Fibroblast of lung (primary cell): ENCODE data around the gene ANXA3. TPM values are rescaled to one million over a fixed set of nuclear protein-coding genes. Genes with fewer than 3 reads are reported as not detected.

ENCODE experiments used
- DNase-seq, 2 donors: peaks; one replicate each; pipeline versions ENCODE4 v3.0.0 to v3.0.0-alpha.2; 2010; ENCODE audit warnings: low read depth in 2 of 2
- H2AFZ ChIP-seq: 2 replicates; pipeline ENCODE4 v1.5.1; 2012; ENCODE audit warnings: low read length, control low read depth, inconsistent platforms
- H3K27ac ChIP-seq: 2 replicates; pipeline ENCODE4 v1.5.1; 2011; ENCODE audit warnings: low read length, control low read depth; ENCODE audit not compliant: insufficient read depth
- H3K27me3 ChIP-seq: 2 replicates; pipeline ENCODE4 v1.5.1; 2011; ENCODE audit warnings: mild to moderate bottlenecking, low read length; ENCODE audit not compliant: control insufficient read depth, insufficient read depth
- H3K36me3 ChIP-seq: 2 replicates; pipeline ENCODE4 v1.5.1; 2011; ENCODE audit warnings: low read length; ENCODE audit not compliant: control insufficient read depth, insufficient read depth
- H3K4me1 ChIP-seq: 2 replicates; pipeline ENCODE4 v1.5.1; 2011; ENCODE audit warnings: low read length; ENCODE audit not compliant: control insufficient read depth, insufficient read depth; ENCODE audit errors: extremely low read depth
- H3K4me2 ChIP-seq: 2 replicates; pipeline ENCODE4 v1.5.1; 2011; ENCODE audit warnings: low read length, control low read depth; ENCODE audit not compliant: insufficient read depth; ENCODE audit errors: extremely low read depth
- H3K4me3 ChIP-seq, 4 experiments: fragments of 200-600 bp in 1 of 4; sonication (generic) in 1 of 4; replicated peaks in 1 of 4; 2 replicates each; pipeline ENCODE4 v1.5.1; 2011 to 2016; ENCODE audit warnings: low read length in 4 of 4, low read depth in 3 of 4, mild to moderate bottlenecking in 3 of 4, control low read depth in 2 of 4, inconsistent platforms in 1 of 4, mixed read lengths in 1 of 4; ENCODE audit not compliant: insufficient read depth in 1 of 4; ENCODE audit errors: control extremely low read depth in 1 of 4
- H3K79me2 ChIP-seq: 2 replicates; pipeline ENCODE4 v1.5.1; 2012; ENCODE audit warnings: mild to moderate bottlenecking, low read length, inconsistent platforms; ENCODE audit not compliant: control insufficient read depth, insufficient read depth
- H3K9ac ChIP-seq: 2 replicates; pipeline ENCODE4 v1.5.1; 2011; ENCODE audit warnings: mild to moderate bottlenecking, low read length, control low read depth; ENCODE audit not compliant: insufficient read depth
- H3K9me3 ChIP-seq: 2 replicates; pipeline ENCODE4 v1.5.1; 2012; ENCODE audit warnings: low read depth, low read length; ENCODE audit not compliant: control insufficient read depth, insufficient read depth
- H4K20me1 ChIP-seq: 2 replicates; pipeline ENCODE4 v1.5.1; 2011; ENCODE audit warnings: low read length; ENCODE audit not compliant: control insufficient read depth, insufficient read depth; ENCODE audit errors: extremely low read depth
- CTCF ChIP-seq, 2 donors: IDR thresholded peaks in 1 of 2; conservative IDR thresholded peaks in 1 of 2; 1 replicate in 1 of 2; 2 replicates in 1 of 2; pipeline ENCODE4 v1.5.1; 2011 to 2012; ENCODE audit warnings: low read length in 2 of 2, control low read depth in 1 of 2, inconsistent platforms in 1 of 2, low read depth in 1 of 2, mild to moderate bottlenecking in 1 of 2
- EZH2 ChIP-seq: IDR thresholded peaks from 2 replicates; pipeline ENCODE4 v1.5.1; 2012; ENCODE audit warnings: low read length, control low read depth, mild to moderate bottlenecking; ENCODE audit errors: missing control alignments
- polyA plus RNA-seq, 2 donors: library from polyadenylated mRNA; depleted of rRNA in 1 of 2; stranded (reverse) in 1 of 2; unstranded in 1 of 2; fragments of >200 nt; gene quantifications; 2 replicates each; pipeline ENCODE4 v1.2.1, GENCODE V29; 2011 to 2012; ENCODE audit warnings: missing spikeins in 1 of 2
- total RNA-seq: library from RNA; depleted of rRNA; stranded (reverse); fragments of >200 nt; gene quantifications from 2 replicates; pipeline ENCODE4 v1.2.1, GENCODE V29; 2014

ANXA3 gene
- total and polyA plus RNA-seq, 2 donors (not counting 1 experiment from before 2014, with no cell fraction given), result 9.7 to 9.9 TPM

GRCh38 chr4:78613522-78614321, 62.2 kb downstream of the ANXA3 start:
- H3K4me3 ChIP-seq, result no peak overlapping the region
- no peak overlapping the region for H3K27ac ChIP-seq
- DNase-seq, result no peak
- TF ChIP-seq CTCF (conservative IDR thresholded peaks at IDR 0.05 in 1 of 2, IDR thresholded peaks at IDR 0.05 in 1 of 2; ENCODE audit: low read depth in 1 of 2, low read length in 2 of 2), result no peak
- no peak for TF ChIP-seq EZH2
- no peak overlapping the region for H3K9ac ChIP-seq
- no peaks in the 10 kb centered on the region for H3K4me1 ChIP-seq
- H3K27me3 ChIP-seq, result no peaks in the 10 kb centered on the region
- no peaks in the 10 kb centered on the region for H4K20me1 ChIP-seq
- no peaks in the 10 kb centered on the region for H3K79me2 ChIP-seq
- no peaks in the 10 kb centered on the region for H3K9me3 ChIP-seq
- H3K4me2 ChIP-seq, result no peak overlapping the region
- no peak overlapping the region for H2AFZ ChIP-seq
- H3K36me3 ChIP-seq, result no peaks in the 10 kb centered on the region

- peak; percentile 24 to 90 for DNase-seq
- Histone ChIP-seq H3K4me2 (no peak overlapping the region), H2AFZ (no peak overlapping the region)
Observed at GRCh38 chr4:78616046-78616498, 64.5 kb downstream of the ANXA3 start.

GRCh38 chr4:78618436-78618835, 66.9 kb downstream of the ANXA3 start:
- no peak overlapping the region for H2AFZ ChIP-seq
- no peaks in the 10 kb centered on the region for H3K9me3 ChIP-seq
- H4K20me1 ChIP-seq, result no peaks in the 10 kb centered on the region
- H3K27me3 ChIP-seq, result no peaks in the 10 kb centered on the region
- TF ChIP-seq EZH2 (no peak), CTCF (conservative IDR thresholded peaks at IDR 0.05 in 1 of 2, IDR thresholded peaks at IDR 0.05 in 1 of 2; ENCODE audit: low read depth in 1 of 2, low read length in 2 of 2) (no peak)
- no peak overlapping the region for H3K4me2 ChIP-seq
- H3K79me2 ChIP-seq, result no peaks in the 10 kb centered on the region
- no peaks in the 10 kb centered on the region for H3K36me3 ChIP-seq
- no peak overlapping the region for H3K9ac ChIP-seq
- H3K27ac ChIP-seq, result no peak overlapping the region
- no peak for DNase-seq
- H3K4me3 ChIP-seq, result no peak overlapping the region
- H3K4me1 ChIP-seq, result peaks cover 5% of the 10 kb centered on the region

More at GRCh38 chr4:78616046-78616498, 64.5 kb downstream of the ANXA3 start:
- Histone ChIP-seq H3K27me3 (no peaks in the 10 kb centered on the region), H3K4me1 (no peaks in the 10 kb centered on the region), H3K9me3 (no peaks in the 10 kb centered on the region), H3K79me2 (no peaks in the 10 kb centered on the region), H3K9ac (no peak overlapping the region), H3K4me3 (no peak overlapping the region), H3K27ac (no peak overlapping the region), H4K20me1 (no peaks in the 10 kb centered on the region), H3K36me3 (no peaks in the 10 kb centered on the region)
- TF ChIP-seq EZH2 (no peak), CTCF (conservative IDR thresholded peaks at IDR 0.05 in 1 of 2, IDR thresholded peaks at IDR 0.05 in 1 of 2; ENCODE audit: low read depth in 1 of 2, low read length in 2 of 2) (no peak)
